AG09309 (cell line): ENCODE data around the gene MYO1D.

Source experiments
- DNase-seq: peaks from one replicate; pipeline ENCODE4 v3.0.0-alpha.2; 2010; ENCODE audit warnings: low read depth
- H3K4me3 ChIP-seq: 2 replicates; pipeline ENCODE4 v1.5.1; 2011; ENCODE audit warnings: mild to moderate bottlenecking, low read depth, low read length, moderate library complexity; ENCODE audit not compliant: control insufficient read depth
- TF ChIP-seq, protein P1 (sequence below): IDR thresholded peaks from 2 replicates; pipeline ENCODE4 v1.5.1; 2011; ENCODE audit warnings: mild to moderate bottlenecking, low read depth, low read length, inconsistent platforms; ENCODE audit not compliant: insufficient read depth, control insufficient read depth; ENCODE audit errors: missing control alignments

Gene MYO1D

DNA sequence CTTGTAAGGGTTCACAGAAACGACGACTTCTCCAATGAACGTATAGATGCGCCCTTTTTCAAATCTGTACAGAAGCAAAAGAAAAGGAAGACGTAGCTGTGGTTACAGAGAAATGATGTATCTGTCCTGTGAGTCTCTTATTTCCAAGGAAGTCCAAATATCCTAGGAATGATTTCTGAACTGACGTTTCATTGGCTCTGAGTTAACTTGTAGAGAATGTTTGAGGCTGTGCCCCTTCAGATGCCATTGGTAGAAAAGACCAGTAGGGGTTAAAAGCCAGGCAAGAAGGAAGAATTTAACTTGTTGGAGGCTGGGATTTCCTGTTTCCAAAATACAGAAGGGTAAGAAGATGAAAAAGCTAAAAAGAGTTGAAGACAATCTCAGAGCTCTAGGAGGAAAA lies 96.2 kb downstream of the MYO1D start:
- no peak for DNase-seq
- TF ChIP-seq, protein P1, sequence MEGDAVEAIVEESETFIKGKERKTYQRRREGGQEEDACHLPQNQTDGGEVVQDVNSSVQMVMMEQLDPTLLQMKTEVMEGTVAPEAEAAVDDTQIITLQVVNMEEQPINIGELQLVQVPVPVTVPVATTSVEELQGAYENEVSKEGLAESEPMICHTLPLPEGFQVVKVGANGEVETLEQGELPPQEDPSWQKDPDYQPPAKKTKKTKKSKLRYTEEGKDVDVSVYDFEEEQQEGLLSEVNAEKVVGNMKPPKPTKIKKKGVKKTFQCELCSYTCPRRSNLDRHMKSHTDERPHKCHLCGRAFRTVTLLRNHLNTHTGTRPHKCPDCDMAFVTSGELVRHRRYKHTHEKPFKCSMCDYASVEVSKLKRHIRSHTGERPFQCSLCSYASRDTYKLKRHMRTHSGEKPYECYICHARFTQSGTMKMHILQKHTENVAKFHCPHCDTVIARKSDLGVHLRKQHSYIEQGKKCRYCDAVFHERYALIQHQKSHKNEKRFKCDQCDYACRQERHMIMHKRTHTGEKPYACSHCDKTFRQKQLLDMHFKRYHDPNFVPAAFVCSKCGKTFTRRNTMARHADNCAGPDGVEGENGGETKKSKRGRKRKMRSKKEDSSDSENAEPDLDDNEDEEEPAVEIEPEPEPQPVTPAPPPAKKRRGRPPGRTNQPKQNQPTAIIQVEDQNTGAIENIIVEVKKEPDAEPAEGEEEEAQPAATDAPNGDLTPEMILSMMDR, result no peak
- H3K4me3 ChIP-seq, result no peak overlapping the region

DNA sequence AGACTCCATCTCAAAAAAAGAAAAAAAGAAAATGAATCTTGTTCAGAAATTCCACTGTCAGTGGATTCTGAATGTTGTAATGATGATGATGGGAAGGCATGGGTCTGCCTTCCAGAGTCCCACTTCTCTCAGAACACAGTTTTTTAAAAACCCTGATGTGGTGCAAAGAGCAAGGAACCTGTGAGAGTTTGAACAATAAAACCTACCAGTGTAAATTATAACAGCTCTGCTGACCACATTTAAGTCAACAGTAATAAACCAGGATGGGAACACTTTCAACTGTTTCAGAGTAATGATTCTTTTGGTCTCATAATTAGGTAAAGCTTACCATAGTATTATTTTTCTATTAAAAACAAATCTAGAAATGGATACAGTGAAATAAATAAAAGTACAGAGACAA lies 99.0 kb downstream of the MYO1D start:
- TF ChIP-seq, protein P1, result no peak
- no peak for DNase-seq
- H3K4me3 ChIP-seq, result no peak overlapping the region

DNA sequence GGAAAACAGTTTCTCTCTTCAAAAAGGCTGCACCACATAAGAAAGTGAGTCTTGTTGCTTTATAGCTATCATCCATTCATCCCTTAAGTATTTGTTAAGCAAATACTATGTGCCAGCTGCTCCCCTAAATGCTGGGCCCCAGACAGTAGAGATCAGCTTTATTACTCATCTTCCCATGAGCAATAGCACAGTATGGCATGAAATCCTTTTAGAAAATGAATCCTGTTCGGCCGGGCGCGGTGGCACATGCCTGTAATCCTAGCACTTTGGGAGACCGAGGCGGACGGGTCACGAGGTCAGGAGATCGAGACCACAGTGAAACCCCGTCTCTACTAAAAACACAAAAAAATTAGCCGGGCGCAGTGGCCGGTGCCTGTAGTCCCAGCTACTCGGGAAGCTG lies 99.5 kb downstream of the MYO1D start:
- TF ChIP-seq, protein P1, result no peak
- peak; percentile 5 for DNase-seq
- no peak overlapping the region for H3K4me3 ChIP-seq

DNA sequence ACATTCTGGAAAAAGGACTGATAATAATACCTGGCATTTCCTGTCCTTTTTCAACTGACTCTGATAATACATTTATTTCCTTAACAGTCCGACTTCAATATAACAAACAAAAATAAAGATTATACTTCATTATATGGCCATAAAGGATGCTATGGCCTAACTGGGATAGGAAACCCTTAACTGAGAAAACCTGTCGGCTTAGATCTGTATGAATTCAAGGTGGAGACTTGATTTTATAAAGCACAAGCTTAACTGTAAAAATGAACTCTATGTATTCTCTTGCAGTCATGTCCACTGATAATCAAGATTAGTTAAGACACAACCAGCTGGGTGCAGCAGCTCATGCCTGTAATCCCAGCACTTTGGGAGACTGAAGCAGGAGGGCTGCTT lies 102.2 kb downstream of the MYO1D start:
- no peak for DNase-seq
- H3K4me3 ChIP-seq, result no peak overlapping the region
- TF ChIP-seq, protein P1, result no peak

DNA sequence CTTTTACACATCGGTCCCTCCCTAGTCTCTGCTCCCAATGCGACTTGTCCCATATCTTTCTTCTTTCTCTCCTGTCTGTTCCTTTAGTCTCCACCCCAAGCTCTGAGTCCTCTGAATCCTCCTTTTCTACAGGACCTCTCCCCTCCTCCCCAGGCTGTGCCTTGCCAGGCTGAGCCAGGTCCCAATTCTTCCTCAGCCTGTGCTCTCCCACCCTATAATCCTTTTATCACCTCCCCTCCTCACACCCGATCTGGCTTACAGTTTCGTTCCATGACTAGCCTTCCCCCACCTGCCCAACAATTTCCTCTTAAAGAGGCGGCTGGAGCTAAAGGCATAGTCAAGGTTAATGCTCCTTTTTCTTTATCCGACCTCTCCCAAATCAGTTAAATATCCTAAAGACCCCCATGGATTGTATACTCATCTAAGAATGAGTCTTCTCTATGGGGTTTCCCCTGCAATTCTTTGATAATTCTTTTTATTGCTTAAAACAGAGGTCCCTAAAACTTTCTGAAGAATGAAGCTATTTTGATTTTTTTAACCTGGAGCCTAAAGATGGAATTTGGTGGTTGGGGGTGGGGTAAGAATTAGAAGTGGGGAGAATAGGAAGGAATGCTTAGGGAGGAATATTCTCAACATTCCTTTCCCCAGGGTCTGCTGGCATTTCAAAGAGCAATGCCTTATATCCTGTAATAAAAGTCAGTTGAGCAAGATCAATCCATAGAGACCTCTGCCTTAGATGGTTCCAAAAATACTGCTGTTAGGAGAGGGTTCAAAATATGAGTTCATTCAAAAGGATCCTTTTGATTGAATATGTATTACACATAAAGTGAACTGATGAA lies 102.8 kb downstream of the MYO1D start:
- TF ChIP-seq, protein P1, result no peak
- H3K4me3 ChIP-seq, result no peak overlapping the region

DNA sequence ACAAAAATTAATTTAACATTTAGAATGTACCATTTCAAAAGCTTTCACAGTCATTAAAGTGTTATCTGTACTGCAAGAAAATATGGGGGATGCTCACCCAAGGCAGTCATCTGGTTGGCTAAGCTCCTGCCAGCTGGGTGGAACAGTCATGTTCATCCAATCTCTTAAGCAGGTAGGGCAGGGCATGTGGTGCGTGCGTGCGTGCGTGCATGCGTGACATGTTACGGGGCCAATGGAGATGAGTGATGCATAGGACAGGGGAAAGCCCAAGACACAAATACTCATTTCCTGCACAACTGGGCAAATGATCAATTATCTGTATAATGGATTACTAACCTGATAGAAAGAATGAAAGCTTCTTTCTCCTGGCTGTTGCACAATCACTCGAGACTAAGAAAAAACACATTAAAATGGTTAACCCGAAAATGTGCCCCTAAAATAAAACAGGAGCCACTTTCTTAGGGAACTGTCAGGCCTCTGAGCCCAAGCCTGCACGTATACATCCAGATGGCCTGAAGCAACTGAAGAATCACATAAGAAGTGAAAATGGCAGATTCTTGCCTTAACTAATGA lies 104.4 kb downstream of the MYO1D start:
- TF ChIP-seq, protein P1, result no peak
- H3K4me3 ChIP-seq, result no peak overlapping the region
- no peak for DNase-seq

More for the DNA sequence above, 102.8 kb downstream of the MYO1D start:
- no peak for DNase-seq
